ENCODE data around the gene CUX1.

DNA sequence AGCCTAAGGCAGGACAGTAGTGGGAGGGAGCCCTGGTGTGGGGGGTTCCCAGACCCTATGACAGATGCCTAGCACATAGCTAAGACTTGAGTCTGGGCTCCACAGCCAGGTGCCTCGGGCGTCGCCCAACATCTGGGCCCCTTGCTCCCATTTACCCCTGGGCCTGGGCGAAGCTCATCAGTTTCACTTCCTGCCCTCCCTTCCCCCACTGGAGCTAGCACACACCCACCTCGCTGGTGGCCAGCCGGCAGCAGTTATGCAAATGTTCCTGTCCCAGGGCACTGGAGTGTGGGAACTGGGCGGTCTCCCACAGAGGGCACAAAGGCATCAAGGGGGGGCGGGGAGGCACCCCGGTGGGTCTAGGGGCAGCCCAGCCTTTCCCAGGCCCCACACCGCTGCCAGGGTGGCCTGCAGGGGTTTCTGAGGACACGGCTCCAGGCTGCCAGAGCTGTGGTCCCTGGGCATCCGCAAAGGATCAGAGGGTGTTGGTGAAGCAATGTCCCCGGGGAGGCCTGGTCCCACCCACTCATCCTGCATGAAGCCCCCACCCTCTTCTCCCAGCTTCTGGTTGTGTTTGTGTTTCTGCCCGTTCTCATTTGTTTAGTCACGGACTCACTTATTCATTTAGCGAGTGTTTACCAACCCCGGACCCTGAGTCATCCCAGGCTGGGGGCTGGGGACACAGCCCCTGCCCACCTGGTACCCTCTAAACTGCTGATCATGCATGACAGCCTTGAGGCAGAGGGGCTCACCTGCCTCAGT lies 489.7 kb downstream of the CUX1 start:
- TF ChIP-seq, protein P1, sequence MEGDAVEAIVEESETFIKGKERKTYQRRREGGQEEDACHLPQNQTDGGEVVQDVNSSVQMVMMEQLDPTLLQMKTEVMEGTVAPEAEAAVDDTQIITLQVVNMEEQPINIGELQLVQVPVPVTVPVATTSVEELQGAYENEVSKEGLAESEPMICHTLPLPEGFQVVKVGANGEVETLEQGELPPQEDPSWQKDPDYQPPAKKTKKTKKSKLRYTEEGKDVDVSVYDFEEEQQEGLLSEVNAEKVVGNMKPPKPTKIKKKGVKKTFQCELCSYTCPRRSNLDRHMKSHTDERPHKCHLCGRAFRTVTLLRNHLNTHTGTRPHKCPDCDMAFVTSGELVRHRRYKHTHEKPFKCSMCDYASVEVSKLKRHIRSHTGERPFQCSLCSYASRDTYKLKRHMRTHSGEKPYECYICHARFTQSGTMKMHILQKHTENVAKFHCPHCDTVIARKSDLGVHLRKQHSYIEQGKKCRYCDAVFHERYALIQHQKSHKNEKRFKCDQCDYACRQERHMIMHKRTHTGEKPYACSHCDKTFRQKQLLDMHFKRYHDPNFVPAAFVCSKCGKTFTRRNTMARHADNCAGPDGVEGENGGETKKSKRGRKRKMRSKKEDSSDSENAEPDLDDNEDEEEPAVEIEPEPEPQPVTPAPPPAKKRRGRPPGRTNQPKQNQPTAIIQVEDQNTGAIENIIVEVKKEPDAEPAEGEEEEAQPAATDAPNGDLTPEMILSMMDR (IDR thresholded peaks at IDR 0.05) = no peak
- no peak for TF ChIP-seq EZH2 (IDR thresholded peaks at IDR 0.05; ENCODE audit: borderline replicate concordance, insufficient read depth, low read depth, low read length, poor library complexity, severe bottlenecking)
